Lower leg skin (tissue), 4 donors: ENCODE data around the gene UBC. TPM values are rescaled to one million over a fixed set of nuclear protein-coding genes. Genes with fewer than 3 reads are reported as not detected.
"Not testable (repeated sequence)": the region's sequence is repeated elsewhere in the genome, so short reads cannot be mapped to it uniquely, and the experiment has no call there.

Source experiments
- DNase-seq, 2 donors: peaks; one replicate each; pipeline ENCODE4 v3.0.0-alpha.2; 2019; ENCODE audit warnings: low spot score in 2 of 2
- H3K4me3 ChIP-seq: fragments of 200-600 bp; sonication (generic); 2 replicates; pipeline ENCODE4 v1.5.1; 2017; ENCODE audit warnings: mild to moderate bottlenecking, low read depth; ENCODE audit not compliant: poor library complexity, severe bottlenecking
- CTCF ChIP-seq, 3 donors: fragments of 450-650 bp; IDR thresholded peaks; one replicate each; pipeline ENCODE4 v1.5.1; 2016; ENCODE audit warnings: antibody characterized with exemption in 3 of 3, mild to moderate bottlenecking in 3 of 3, moderate library complexity in 2 of 3
- POLR2A ChIP-seq, 2 donors: fragments of 450-650 bp; IDR thresholded peaks; one replicate each; pipeline ENCODE4 v1.6.1; 2016 to 2017; ENCODE audit warnings: antibody characterized with exemption in 2 of 2, mild to moderate bottlenecking in 1 of 2, moderate library complexity in 1 of 2
- WGBS, 2 donors: methylation state at CpG; one replicate each; pipeline ENCODE4 v1.1.5; 2018; 5-methylcytosine and 5-hydroxymethylcytosine counted together
- intact Hi-C: fragments of 100-400 bp; cut with DNase I; formaldehyde crosslinking; loops from one replicate; pipeline ENCODE4 v1.15.0; 2023; ENCODE audit warnings: low total_unique reads
- total RNA-seq, 4 donors: library from RNA; depleted of rRNA; stranded (reverse); fragments of >200 nt; gene quantifications; one replicate each; pipeline ENCODE4 v1.1.0, GENCODE V29; 2016

Gene UBC
- total RNA-seq, 4 donors from 2014 or later = 1,350 to 1,636 (median 1,452) TPM

GRCh38 chr12:124940143-124940392 lies 25.6 kb upstream of the UBC start:
- no peak for TF ChIP-seq POLR2A (IDR thresholded peaks at IDR 0.05)
- no peak for TF ChIP-seq CTCF (IDR thresholded peaks at IDR 0.05)
- no peak for DNase-seq
- intact Hi-C loops = no loop called here
- whole genome bisulfite sequencing, 2 donors = 1% methylated on average over 8 of the region's 8 CpGs
- H3K4me3 ChIP-seq = peak overlapping the region; percentile 42

- 0% methylated on average over 33 to 35 of the region's 35 CpGs for WGBS, 2 donors
- peak in 1 of 3 donors; percentile 48 for TF ChIP-seq CTCF (IDR thresholded peaks at IDR 0.05)
- no peak for TF ChIP-seq POLR2A (IDR thresholded peaks at IDR 0.05)
- intact Hi-C loops = no loop called here
- peak overlapping the region; percentile 42 for H3K4me3 ChIP-seq
- peak; percentile 87 to 98 for DNase-seq
These were observed 25.1 kb upstream of the UBC start for GRCh38 chr12:124939421-124940142.

- intact Hi-C loops = no loop called here
- TF ChIP-seq CTCF (IDR thresholded peaks at IDR 0.05) (no peak), POLR2A (IDR thresholded peaks at IDR 0.05) (no peak)
- WGBS, 2 donors = 1% methylated on average over 14 of the region's 14 CpGs
These were observed 24.6 kb upstream of the UBC start for GRCh38 chr12:124939079-124939420.

GRCh38 chr12:124938587-124938986 lies 24.1 kb upstream of the UBC start:
- peak in 1 of 2 donors; percentile 61 for DNase-seq
- TF ChIP-seq POLR2A (IDR thresholded peaks at IDR 0.05) (no peak), CTCF (IDR thresholded peaks at IDR 0.05) (no peak)
- intact Hi-C loops = no loop called here
- 4 to 8% methylated on average over 6 of the region's 6 CpGs for WGBS, 2 donors
- H3K4me3 ChIP-seq = no peak overlapping the region

More at GRCh38 chr12:124939079-124939420, 24.6 kb upstream of the UBC start:
- H3K4me3 ChIP-seq = no peak overlapping the region
- DNase-seq = peak; percentile 79 to 93

- DNase-seq = no peak
- no peak overlapping the region for H3K4me3 ChIP-seq
- 53 to 63% methylated on average over 5 of the region's 5 CpGs for WGBS, 2 donors
- no peak for TF ChIP-seq POLR2A (IDR thresholded peaks at IDR 0.05)
- TF ChIP-seq CTCF (IDR thresholded peaks at IDR 0.05) = no peak
- intact Hi-C loops = no loop called here
These were observed 23.7 kb upstream of the UBC start for GRCh38 chr12:124938108-124938507.

- H3K4me3 ChIP-seq, intact Hi-C loops, DNase-seq: not testable (repeated sequence)
- WGBS, 2 donors = 91 to 96% methylated on average over 9 of the region's 9 CpGs
These were observed 17.1 kb upstream of the UBC start for GRCh38 chr12:124931528-124931927.
